ENCODE data around the gene CMIP.

DNA sequence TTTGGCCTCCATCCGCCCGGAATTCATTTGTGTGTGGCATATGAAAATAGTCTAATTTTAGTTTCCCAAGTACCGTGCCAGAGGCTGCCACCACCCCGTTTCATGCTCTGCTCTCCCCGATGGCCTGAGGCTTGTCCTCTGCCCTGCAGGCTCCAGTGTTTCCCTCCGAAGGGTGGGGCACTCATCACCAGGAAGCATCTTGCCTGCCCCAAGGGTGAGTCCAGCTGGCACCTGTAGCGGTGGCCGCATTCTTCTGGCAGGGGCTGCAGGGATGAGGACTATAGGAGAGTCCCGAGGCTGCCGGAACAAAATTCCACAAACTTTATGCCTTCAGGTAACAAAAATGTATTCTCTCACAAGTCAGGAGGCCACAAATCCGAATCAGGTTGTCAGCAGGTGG is 23.1 kb upstream of the CMIP start:
- TF ChIP-seq TEAD4 (IDR thresholded peaks at IDR 0.05) (no peak), CEBPB (IDR thresholded peaks at IDR 0.05) (no peak)
